RPMI8226 (cell line): ENCODE measurements around the gene DPF3.
A peak's percentile ranks its signal among the peaks of the same experiment; 100 is the strongest.

Experiments used
- DNase-seq: peaks from one replicate; pipeline ENCODE4 v3.0.0-alpha.2; 2015

The DPF3 gene

GRCh38 chr14:72739446-72740405 lies 154.2 kb downstream of the DPF3 start:
- DNase-seq = no peak

GRCh38 chr14:72738161-72738611 lies 155.7 kb downstream of the DPF3 start:
- no peak for DNase-seq

- DNase-seq = no peak
Measured at GRCh38 chr14:72737560-72737943, 156.3 kb downstream of the DPF3 start.

- DNase-seq = no peak
Measured at GRCh38 chr14:72736786-72737559, 156.9 kb downstream of the DPF3 start.

- DNase-seq = peak; percentile 6
Measured at GRCh38 chr14:72736308-72736707, 157.6 kb downstream of the DPF3 start.

GRCh38 chr14:72732022-72732780 lies 161.7 kb downstream of the DPF3 start:
- DNase-seq = no peak

- DNase-seq = no peak
Measured at GRCh38 chr14:72731252-72732020, 162.5 kb downstream of the DPF3 start.

GRCh38 chr14:72730468-72730867 lies 163.4 kb downstream of the DPF3 start:
- no peak for DNase-seq

- DNase-seq = no peak
Measured at GRCh38 chr14:72726444-72726843, 167.5 kb downstream of the DPF3 start.

GRCh38 chr14:72723858-72724530 lies 169.9 kb downstream of the DPF3 start:
- no peak for DNase-seq

- DNase-seq = no peak
Measured at GRCh38 chr14:72722201-72722785, 171.6 kb downstream of the DPF3 start.

- no peak for DNase-seq
Measured at GRCh38 chr14:72721083-72721482, 172.8 kb downstream of the DPF3 start.

- no peak for DNase-seq
Measured at GRCh38 chr14:72717220-72717619, 176.7 kb downstream of the DPF3 start.

- no peak for DNase-seq
Measured at GRCh38 chr14:72716476-72716875, 177.4 kb downstream of the DPF3 start.

GRCh38 chr14:72715850-72716228 lies 178.1 kb downstream of the DPF3 start:
- DNase-seq = no peak

- DNase-seq = no peak
Measured at GRCh38 chr14:72715215-72715849, 178.6 kb downstream of the DPF3 start.

- no peak for DNase-seq
Measured at GRCh38 chr14:72714871-72715214, 179.1 kb downstream of the DPF3 start.

GRCh38 chr14:72714094-72714493 lies 179.8 kb downstream of the DPF3 start:
- no peak for DNase-seq

GRCh38 chr14:72711936-72712335 lies 182.0 kb downstream of the DPF3 start:
- DNase-seq = no peak

- no peak for DNase-seq
Measured at GRCh38 chr14:72709916-72710611, 183.8 kb downstream of the DPF3 start.
